Loucy (cell line): ENCODE results near the gene SLC18A3.

Experiments
- H2AFZ ChIP-seq: fragments of 200-600 bp; sonication (generic); 2 replicates; pipeline ENCODE4 v1.6.0; 2016; ENCODE audit warnings: antibody characterized with exemption, mild to moderate bottlenecking, low read length, moderate library complexity
- H3F3A ChIP-seq: fragments of 200-600 bp; 2 replicates; pipeline ENCODE4 v1.6.0; 2016; ENCODE audit warnings: antibody characterized with exemption, low read depth, mild to moderate bottlenecking
- H3K27me3 ChIP-seq: fragments of 200-600 bp; sonication (generic); 2 replicates; pipeline ENCODE4 v1.6.1; 2014; ENCODE audit warnings: low read length, mild to moderate bottlenecking; ENCODE audit not compliant: insufficient read depth, poor library complexity, severe bottlenecking
- H3K36me3 ChIP-seq: fragments of 200-600 bp; sonication (generic); 2 replicates; pipeline ENCODE4 v1.6.1; 2016; ENCODE audit warnings: low read length; ENCODE audit not compliant: insufficient read depth
- H3K4me1 ChIP-seq: fragments of 200-600 bp; sonication (generic); 2 replicates; pipeline ENCODE4 v1.5.1; 2014; ENCODE audit warnings: low read length, mild to moderate bottlenecking; ENCODE audit not compliant: insufficient read depth, poor library complexity, severe bottlenecking
- H3K4me2 ChIP-seq: fragments of 200-600 bp; sonication (generic); 2 replicates; pipeline ENCODE4 v1.6.0; 2014; ENCODE audit warnings: antibody characterized with exemption, low read length, low read depth, mild to moderate bottlenecking; ENCODE audit not compliant: poor library complexity, severe bottlenecking
- H3K4me3 ChIP-seq: fragments of 200-600 bp; sonication (generic); 2 replicates; pipeline ENCODE4 v1.5.1; 2014; ENCODE audit warnings: low read length, mild to moderate bottlenecking, mixed read lengths; ENCODE audit not compliant: poor library complexity, severe bottlenecking
- H3K79me2 ChIP-seq: fragments of 200-600 bp; sonication (generic); 2 replicates; pipeline ENCODE4 v1.6.1; 2014; ENCODE audit warnings: low read length; ENCODE audit not compliant: insufficient read depth
- H3K9ac ChIP-seq: fragments of 200-600 bp; sonication (generic); 2 replicates; pipeline ENCODE4 v1.6.0; 2014; ENCODE audit warnings: mild to moderate bottlenecking, low read depth, low read length, moderate library complexity; ENCODE audit not compliant: poor library complexity, severe bottlenecking
- H3K9me2 ChIP-seq: fragments of 200-600 bp; sonication (generic); replicated peaks from 2 replicates; pipeline ENCODE4 v1.6.1; 2016; ENCODE audit warnings: low read depth, low read length, mixed read lengths
- H3K9me3 ChIP-seq: fragments of 200-600 bp; sonication (generic); 2 replicates; pipeline ENCODE4 v1.6.1; 2014; ENCODE audit warnings: mild to moderate bottlenecking, antibody characterized with exemption, low read length, low read depth; ENCODE audit not compliant: insufficient read depth
- H4K20me1 ChIP-seq: fragments of 200-600 bp; sonication (generic); 2 replicates; pipeline ENCODE4 v1.6.0; 2014; ENCODE audit warnings: antibody characterized with exemption, low read length, mild to moderate bottlenecking; ENCODE audit not compliant: insufficient read depth, poor library complexity, severe bottlenecking
- EZH2phosphoT487 ChIP-seq: fragments of 200-600 bp; IDR thresholded peaks from 2 replicates; pipeline ENCODE4 v1.6.1; 2018; ENCODE audit warnings: antibody characterized with exemption, mild to moderate bottlenecking, moderate library complexity, borderline replicate concordance
- TF ChIP-seq, protein P1 (sequence below): fragments of 200-600 bp; sonication (generic); conservative IDR thresholded peaks from 2 replicates; pipeline ENCODE4 v1.5.1; 2014; ENCODE audit warnings: mild to moderate bottlenecking, antibody characterized with exemption, low read length

The SLC18A3 gene

DNA sequence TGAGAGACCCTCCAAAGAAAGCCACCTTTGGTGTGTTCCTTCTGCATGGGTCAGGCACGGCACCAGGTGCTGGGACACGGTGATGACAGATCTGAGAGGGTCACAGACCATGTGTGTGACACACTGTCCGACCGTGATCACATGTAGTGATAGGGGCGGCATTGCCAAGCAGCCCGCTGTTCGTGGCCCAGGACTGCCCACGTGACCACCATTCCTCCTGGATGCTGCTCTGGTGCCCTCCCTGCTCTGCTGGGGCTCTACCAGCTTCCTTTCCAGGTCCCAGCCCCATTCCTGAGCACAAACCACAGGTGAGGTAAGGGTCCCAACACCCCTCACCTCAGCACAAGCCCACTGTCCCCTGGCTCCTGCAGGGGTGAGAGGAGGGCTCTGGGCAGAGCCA, 10.1 kb upstream of the SLC18A3 start:
- H3K36me3 ChIP-seq: no peaks in the 10 kb centered on the region
- H3K9ac ChIP-seq: no peak overlapping the region
- no peaks in the 10 kb centered on the region for H3K4me1 ChIP-seq
- H3K4me3 ChIP-seq: no peak overlapping the region
- no peaks in the 10 kb centered on the region for H3F3A ChIP-seq
- H3K27me3 ChIP-seq: no peaks in the 10 kb centered on the region
- H3K9me3 ChIP-seq: no peaks in the 10 kb centered on the region
- H3K9me2 ChIP-seq: no peaks in the 10 kb centered on the region
- H3K79me2 ChIP-seq: no peaks in the 10 kb centered on the region
- TF ChIP-seq EZH2phosphoT487: no peak
- TF ChIP-seq, protein P1, sequence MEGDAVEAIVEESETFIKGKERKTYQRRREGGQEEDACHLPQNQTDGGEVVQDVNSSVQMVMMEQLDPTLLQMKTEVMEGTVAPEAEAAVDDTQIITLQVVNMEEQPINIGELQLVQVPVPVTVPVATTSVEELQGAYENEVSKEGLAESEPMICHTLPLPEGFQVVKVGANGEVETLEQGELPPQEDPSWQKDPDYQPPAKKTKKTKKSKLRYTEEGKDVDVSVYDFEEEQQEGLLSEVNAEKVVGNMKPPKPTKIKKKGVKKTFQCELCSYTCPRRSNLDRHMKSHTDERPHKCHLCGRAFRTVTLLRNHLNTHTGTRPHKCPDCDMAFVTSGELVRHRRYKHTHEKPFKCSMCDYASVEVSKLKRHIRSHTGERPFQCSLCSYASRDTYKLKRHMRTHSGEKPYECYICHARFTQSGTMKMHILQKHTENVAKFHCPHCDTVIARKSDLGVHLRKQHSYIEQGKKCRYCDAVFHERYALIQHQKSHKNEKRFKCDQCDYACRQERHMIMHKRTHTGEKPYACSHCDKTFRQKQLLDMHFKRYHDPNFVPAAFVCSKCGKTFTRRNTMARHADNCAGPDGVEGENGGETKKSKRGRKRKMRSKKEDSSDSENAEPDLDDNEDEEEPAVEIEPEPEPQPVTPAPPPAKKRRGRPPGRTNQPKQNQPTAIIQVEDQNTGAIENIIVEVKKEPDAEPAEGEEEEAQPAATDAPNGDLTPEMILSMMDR: no peak
- no peak overlapping the region for H2AFZ ChIP-seq
- no peaks in the 10 kb centered on the region for H4K20me1 ChIP-seq
- no peak overlapping the region for H3K4me2 ChIP-seq

DNA sequence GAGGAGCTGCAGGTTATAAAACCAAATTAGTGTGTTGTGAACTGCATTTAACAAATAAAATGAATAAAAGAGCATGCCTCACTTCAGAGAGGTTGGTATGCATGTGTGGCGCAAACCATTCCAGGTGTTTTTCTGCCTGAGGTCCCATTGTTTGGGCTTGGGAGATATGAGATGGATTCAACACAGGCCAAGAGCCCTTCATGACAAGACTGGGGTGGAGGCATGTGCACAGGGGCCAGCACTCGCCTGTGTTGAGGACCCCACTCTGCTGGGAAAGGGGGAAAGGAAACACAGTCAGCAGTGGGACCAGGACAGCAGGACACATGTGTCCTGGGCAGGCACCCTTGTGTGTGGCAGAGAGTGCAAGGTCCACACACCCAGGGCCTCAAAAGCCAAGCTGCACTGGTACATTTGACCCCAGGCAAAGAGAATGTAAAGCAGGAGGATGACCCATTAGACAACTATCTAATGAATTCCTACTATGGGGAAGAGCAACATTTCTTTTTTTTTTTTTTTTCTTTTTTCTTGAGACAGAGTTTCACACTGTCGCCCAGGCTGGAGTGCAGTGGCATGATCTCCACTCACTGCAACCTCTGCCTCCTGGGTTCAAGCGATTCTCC, 9.2 kb upstream of the SLC18A3 start:
- no peak overlapping the region for H2AFZ ChIP-seq
- no peaks in the 10 kb centered on the region for H4K20me1 ChIP-seq
- H3K9ac ChIP-seq: no peak overlapping the region
- no peaks in the 10 kb centered on the region for H3K4me1 ChIP-seq
- no peaks in the 10 kb centered on the region for H3K36me3 ChIP-seq
- H3K4me3 ChIP-seq: no peak overlapping the region
- H3K27me3 ChIP-seq: no peaks in the 10 kb centered on the region
- no peaks in the 10 kb centered on the region for H3K79me2 ChIP-seq
- no peaks in the 10 kb centered on the region for H3F3A ChIP-seq
- no peak overlapping the region for H3K4me2 ChIP-seq
- H3K9me2 ChIP-seq: no peaks in the 10 kb centered on the region
- no peak for TF ChIP-seq EZH2phosphoT487
- TF ChIP-seq, protein P1: no peak
- no peaks in the 10 kb centered on the region for H3K9me3 ChIP-seq

DNA sequence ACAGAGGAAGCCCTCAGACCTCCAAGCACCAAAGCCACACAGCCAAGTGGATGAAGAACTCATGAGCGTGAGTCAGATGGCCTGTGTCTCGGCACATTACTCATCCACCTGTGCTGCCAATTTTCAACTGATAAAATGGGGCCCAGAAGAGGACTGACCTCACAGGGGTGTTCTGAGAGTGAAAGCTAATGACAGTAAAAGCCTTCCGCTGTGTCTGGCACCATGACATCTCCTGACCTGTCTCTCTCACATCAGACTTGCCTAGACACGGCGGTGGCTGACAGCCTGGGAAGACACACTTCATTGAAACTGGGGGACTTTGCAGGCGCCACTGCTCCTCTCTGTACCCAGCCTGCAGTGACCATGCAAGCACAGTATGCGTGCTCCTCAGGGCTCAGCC, 8.3 kb upstream of the SLC18A3 start:
- H3F3A ChIP-seq: no peaks in the 10 kb centered on the region
- no peak for TF ChIP-seq EZH2phosphoT487
- TF ChIP-seq, protein P1: no peak
- no peak overlapping the region for H3K9ac ChIP-seq
- H3K36me3 ChIP-seq: no peaks in the 10 kb centered on the region
- no peaks in the 10 kb centered on the region for H3K9me3 ChIP-seq
- no peaks in the 10 kb centered on the region for H3K9me2 ChIP-seq
- no peak overlapping the region for H3K4me2 ChIP-seq
- no peaks in the 10 kb centered on the region for H3K79me2 ChIP-seq
- no peaks in the 10 kb centered on the region for H4K20me1 ChIP-seq
- H3K4me1 ChIP-seq: no peaks in the 10 kb centered on the region
- H3K27me3 ChIP-seq: no peaks in the 10 kb centered on the region
- H2AFZ ChIP-seq: no peak overlapping the region
- no peak overlapping the region for H3K4me3 ChIP-seq
